Right lung (tissue), 5 donors: ENCODE measurements around the gene RGS6. TPM values are rescaled to one million over a fixed set of nuclear protein-coding genes. Genes with fewer than 3 reads are reported as not detected.

Experiments
- DNase-seq, 2 donors: peaks; one replicate each; pipeline ENCODE4 v3.0.0-alpha.2; 2013
- polyA plus RNA-seq, 5 donors: library from polyadenylated mRNA; unstranded; fragments of 120-200 nt; gene quantifications; one replicate each; pipeline versions ENCODE4 v1.2.1 to v1.2.3, GENCODE V29; 2013; ENCODE audit warnings: inconsistent platforms in 1 of 5, low replicate concordance in 1 of 5; ENCODE audit not compliant: insufficient read length in 5 of 5, insufficient read depth in 1 of 5

Gene RGS6
- polyA plus RNA-seq, 5 donors: 2.8 to 3.1 (median 2.9) TPM

- no peak for DNase-seq
Measured at GRCh38 chr14:72605921-72606220, 673.6 kb downstream of the RGS6 start.

- DNase-seq: no peak
Measured at GRCh38 chr14:72606879-72607278, 674.6 kb downstream of the RGS6 start.

GRCh38 chr14:72607386-72608130, 675.3 kb downstream of the RGS6 start:
- no peak for DNase-seq

GRCh38 chr14:72608391-72609204, 676.4 kb downstream of the RGS6 start:
- no peak for DNase-seq

- DNase-seq: no peak
Measured at GRCh38 chr14:72609205-72609916, 677.1 kb downstream of the RGS6 start.

GRCh38 chr14:72610096-72610830, 678.0 kb downstream of the RGS6 start:
- no peak for DNase-seq

GRCh38 chr14:72610831-72611200, 678.6 kb downstream of the RGS6 start:
- no peak for DNase-seq

GRCh38 chr14:72611506-72611905, 679.3 kb downstream of the RGS6 start:
- no peak for DNase-seq

- no peak for DNase-seq
Measured at GRCh38 chr14:72612041-72612440, 679.8 kb downstream of the RGS6 start.

- DNase-seq: no peak
Measured at GRCh38 chr14:72613231-72613974, 681.2 kb downstream of the RGS6 start.

GRCh38 chr14:72613975-72614319, 681.7 kb downstream of the RGS6 start:
- DNase-seq: no peak

GRCh38 chr14:72614365-72614764, 682.1 kb downstream of the RGS6 start:
- no peak for DNase-seq

GRCh38 chr14:72614891-72615415, 682.7 kb downstream of the RGS6 start:
- no peak for DNase-seq

GRCh38 chr14:72615451-72616121, 683.4 kb downstream of the RGS6 start:
- no peak for DNase-seq
